ENCODE data around the gene EVL. TPM values are rescaled to one million over a fixed set of nuclear protein-coding genes. Genes with fewer than 3 reads are reported as not detected.

EVL gene
- polyA plus RNA-seq, 4 donors, result 21.0 to 102 (median 31.8) TPM

- H3K36me3 ChIP-seq (ENCODE audit: control insufficient read depth in 3 of 3, insufficient read depth in 2 of 3, low read depth in 1 of 3, low read length in 3 of 3), result peaks cover 0 to 3% (median 0%) of the 10 kb centered on the region in 3 donors
- WGBS, 3 donors, result 83 to 90% (median 88%) methylated on average over 5 of the region's 5 CpGs
- no peak overlapping the region for H3K4me3 ChIP-seq (ENCODE audit: low read depth in 1 of 3, low read length in 3 of 3)
- DNase-seq (no peak), FAIRE-seq (no peak)
- H3K9me3 ChIP-seq (ENCODE audit: control insufficient read depth in 2 of 2, insufficient read depth in 1 of 2, low read depth in 1 of 2, low read length in 1 of 2), result no peaks in the 10 kb centered on the region
- no peak overlapping the region for H3K27ac ChIP-seq (ENCODE audit: low read depth in 1 of 3, low read length in 2 of 3)
- peaks cover 0 to 7% (median 0%) of the 10 kb centered on the region in 3 donors for H3K4me1 ChIP-seq (ENCODE audit: control insufficient read depth in 3 of 3, insufficient read depth in 2 of 3, low read depth in 1 of 3, low read length in 2 of 3)
- no peaks in the 10 kb centered on the region for H3K27me3 ChIP-seq (ENCODE audit: control insufficient read depth in 3 of 3, insufficient read depth in 3 of 3, low read length in 3 of 3)
Observed at GRCh38 chr14:100033347-100034075, 31.7 kb upstream of the EVL start.

- DNase-seq, result no peak
- Histone ChIP-seq H3K36me3 (ENCODE audit: control insufficient read depth in 3 of 3, insufficient read depth in 2 of 3, low read depth in 1 of 3, low read length in 3 of 3) (peaks cover 0 to 3% (median 0%) of the 10 kb centered on the region in 3 donors), H3K27ac (ENCODE audit: low read depth in 1 of 3, low read length in 2 of 3) (no peak overlapping the region), H3K27me3 (ENCODE audit: control insufficient read depth in 3 of 3, insufficient read depth in 3 of 3, low read length in 3 of 3) (no peaks in the 10 kb centered on the region), H3K9me3 (ENCODE audit: control insufficient read depth in 2 of 2, insufficient read depth in 1 of 2, low read depth in 1 of 2, low read length in 1 of 2) (no peaks in the 10 kb centered on the region), H3K4me3 (ENCODE audit: low read depth in 1 of 3, low read length in 3 of 3) (no peak overlapping the region), H3K4me1 (ENCODE audit: control insufficient read depth in 3 of 3, insufficient read depth in 2 of 3, low read depth in 1 of 3, low read length in 2 of 3) (peaks cover 0 to 7% (median 0%) of the 10 kb centered on the region in 3 donors)
- WGBS, 3 donors, result 82 to 88% (median 83%) methylated on average over 4 of the region's 4 CpGs
- no peak for FAIRE-seq
Observed at GRCh38 chr14:100034468-100034867, 30.8 kb upstream of the EVL start.

GRCh38 chr14:100034961-100035500, 30.2 kb upstream of the EVL start:
- FAIRE-seq (no peak), DNase-seq (no peak)
- no peak overlapping the region for H3K27ac ChIP-seq (ENCODE audit: low read depth in 1 of 3, low read length in 2 of 3)
- H3K36me3 ChIP-seq (ENCODE audit: control insufficient read depth in 3 of 3, insufficient read depth in 2 of 3, low read depth in 1 of 3, low read length in 3 of 3), result peaks cover 0 to 6% (median 0%) of the 10 kb centered on the region in 3 donors
- H3K9me3 ChIP-seq (ENCODE audit: control insufficient read depth in 2 of 2, insufficient read depth in 1 of 2, low read depth in 1 of 2, low read length in 1 of 2), result no peaks in the 10 kb centered on the region
- H3K27me3 ChIP-seq (ENCODE audit: control insufficient read depth in 3 of 3, insufficient read depth in 3 of 3, low read length in 3 of 3), result no peaks in the 10 kb centered on the region
- no peak overlapping the region for H3K4me3 ChIP-seq (ENCODE audit: low read depth in 1 of 3, low read length in 3 of 3)
- peaks cover 0 to 6% (median 0%) of the 10 kb centered on the region in 3 donors for H3K4me1 ChIP-seq (ENCODE audit: control insufficient read depth in 3 of 3, insufficient read depth in 2 of 3, low read depth in 1 of 3, low read length in 2 of 3)

- WGBS, 3 donors, result 90 to 96% (median 91%) methylated on average over 2 of the region's 2 CpGs
Observed at GRCh38 chr14:100035700-100036099, 29.5 kb upstream of the EVL start.

GRCh38 chr14:100037353-100037752, 27.9 kb upstream of the EVL start:
- no peak for FAIRE-seq
- H3K4me1 ChIP-seq (ENCODE audit: control insufficient read depth in 3 of 3, insufficient read depth in 2 of 3, low read depth in 1 of 3, low read length in 2 of 3), result peaks cover 0 to 1% (median 0%) of the 10 kb centered on the region in 3 donors
- H3K36me3 ChIP-seq (ENCODE audit: control insufficient read depth in 3 of 3, insufficient read depth in 2 of 3, low read depth in 1 of 3, low read length in 3 of 3), result peaks cover 0 to 6% (median 0%) of the 10 kb centered on the region in 3 donors
- H3K9me3 ChIP-seq (ENCODE audit: control insufficient read depth in 2 of 2, insufficient read depth in 1 of 2, low read depth in 1 of 2, low read length in 1 of 2), result no peaks in the 10 kb centered on the region
- no peak overlapping the region for H3K4me3 ChIP-seq (ENCODE audit: low read depth in 1 of 3, low read length in 3 of 3)
- no peaks in the 10 kb centered on the region for H3K27me3 ChIP-seq (ENCODE audit: control insufficient read depth in 3 of 3, insufficient read depth in 3 of 3, low read length in 3 of 3)
- no peak for DNase-seq
- no peak overlapping the region for H3K27ac ChIP-seq (ENCODE audit: low read depth in 1 of 3, low read length in 2 of 3)
- 63 to 73% (median 69%) methylated on average over 2 of the region's 2 CpGs for WGBS, 3 donors

More at GRCh38 chr14:100035700-100036099, 29.5 kb upstream of the EVL start:
- Histone ChIP-seq H3K36me3 (ENCODE audit: control insufficient read depth in 3 of 3, insufficient read depth in 2 of 3, low read depth in 1 of 3, low read length in 3 of 3) (peaks cover 0 to 6% (median 0%) of the 10 kb centered on the region in 3 donors), H3K27ac (ENCODE audit: low read depth in 1 of 3, low read length in 2 of 3) (no peak overlapping the region), H3K4me3 (ENCODE audit: low read depth in 1 of 3, low read length in 3 of 3) (no peak overlapping the region), H3K9me3 (ENCODE audit: control insufficient read depth in 2 of 2, insufficient read depth in 1 of 2, low read depth in 1 of 2, low read length in 1 of 2) (no peaks in the 10 kb centered on the region), H3K27me3 (ENCODE audit: control insufficient read depth in 3 of 3, insufficient read depth in 3 of 3, low read length in 3 of 3) (no peaks in the 10 kb centered on the region), H3K4me1 (ENCODE audit: control insufficient read depth in 3 of 3, insufficient read depth in 2 of 3, low read depth in 1 of 3, low read length in 2 of 3) (peaks cover 0 to 3% (median 0%) of the 10 kb centered on the region in 3 donors)
- FAIRE-seq (no peak), DNase-seq (no peak)

GRCh38 chr14:100038065-100038464, 27.2 kb upstream of the EVL start:
- DNase-seq (no peak), FAIRE-seq (no peak)
- Histone ChIP-seq H3K4me1 (ENCODE audit: control insufficient read depth in 3 of 3, insufficient read depth in 2 of 3, low read depth in 1 of 3, low read length in 2 of 3) (no peaks in the 10 kb centered on the region), H3K27ac (ENCODE audit: low read depth in 1 of 3, low read length in 2 of 3) (no peak overlapping the region), H3K36me3 (ENCODE audit: control insufficient read depth in 3 of 3, insufficient read depth in 2 of 3, low read depth in 1 of 3, low read length in 3 of 3) (peaks cover 0 to 6% (median 0%) of the 10 kb centered on the region in 3 donors), H3K4me3 (ENCODE audit: low read depth in 1 of 3, low read length in 3 of 3) (no peak overlapping the region), H3K9me3 (ENCODE audit: control insufficient read depth in 2 of 2, insufficient read depth in 1 of 2, low read depth in 1 of 2, low read length in 1 of 2) (no peaks in the 10 kb centered on the region), H3K27me3 (ENCODE audit: control insufficient read depth in 3 of 3, insufficient read depth in 3 of 3, low read length in 3 of 3) (no peaks in the 10 kb centered on the region)
- WGBS, 3 donors, result 76 to 85% (median 82%) methylated on average over 5 of the region's 5 CpGs

GRCh38 chr14:100039903-100040302, 25.3 kb upstream of the EVL start:
- DNase-seq (no peak), FAIRE-seq (no peak)
- H3K4me3 ChIP-seq (ENCODE audit: low read depth in 1 of 3, low read length in 3 of 3), result no peak overlapping the region
- H3K27ac ChIP-seq (ENCODE audit: low read depth in 1 of 3, low read length in 2 of 3), result no peak overlapping the region
- H3K9me3 ChIP-seq (ENCODE audit: control insufficient read depth in 2 of 2, insufficient read depth in 1 of 2, low read depth in 1 of 2, low read length in 1 of 2), result no peaks in the 10 kb centered on the region
- WGBS, 3 donors, result 90 to 96% (median 94%) methylated on average over 3 of the region's 3 CpGs
- H3K4me1 ChIP-seq (ENCODE audit: control insufficient read depth in 3 of 3, insufficient read depth in 2 of 3, low read depth in 1 of 3, low read length in 2 of 3), result no peaks in the 10 kb centered on the region
- H3K36me3 ChIP-seq (ENCODE audit: control insufficient read depth in 3 of 3, insufficient read depth in 2 of 3, low read depth in 1 of 3, low read length in 3 of 3), result peaks cover 0 to 6% (median 0%) of the 10 kb centered on the region in 3 donors
- no peaks in the 10 kb centered on the region for H3K27me3 ChIP-seq (ENCODE audit: control insufficient read depth in 3 of 3, insufficient read depth in 3 of 3, low read length in 3 of 3)

- Histone ChIP-seq H3K36me3 (ENCODE audit: control insufficient read depth in 3 of 3, insufficient read depth in 2 of 3, low read depth in 1 of 3, low read length in 3 of 3) (peaks cover 0 to 3% (median 0%) of the 10 kb centered on the region in 3 donors), H3K27ac (ENCODE audit: low read depth in 1 of 3, low read length in 2 of 3) (no peak overlapping the region), H3K4me3 (ENCODE audit: low read depth in 1 of 3, low read length in 3 of 3) (no peak overlapping the region), H3K9me3 (ENCODE audit: control insufficient read depth in 2 of 2, insufficient read depth in 1 of 2, low read depth in 1 of 2, low read length in 1 of 2) (no peaks in the 10 kb centered on the region), H3K4me1 (ENCODE audit: control insufficient read depth in 3 of 3, insufficient read depth in 2 of 3, low read depth in 1 of 3, low read length in 2 of 3) (no peaks in the 10 kb centered on the region), H3K27me3 (ENCODE audit: control insufficient read depth in 3 of 3, insufficient read depth in 3 of 3, low read length in 3 of 3) (no peaks in the 10 kb centered on the region)
- 77 to 82% (median 81%) methylated on average over 2 of the region's 2 CpGs for WGBS, 3 donors
- FAIRE-seq (no peak), DNase-seq (no peak)
Observed at GRCh38 chr14:100041271-100041670, 24.0 kb upstream of the EVL start.
